ENCODE measurements around the gene CYP4F12.
"Not testable (repeated sequence)": the region's sequence is repeated elsewhere in the genome, so short reads cannot be mapped to it uniquely, and the experiment has no call there.

The CYP4F12 gene

DNA sequence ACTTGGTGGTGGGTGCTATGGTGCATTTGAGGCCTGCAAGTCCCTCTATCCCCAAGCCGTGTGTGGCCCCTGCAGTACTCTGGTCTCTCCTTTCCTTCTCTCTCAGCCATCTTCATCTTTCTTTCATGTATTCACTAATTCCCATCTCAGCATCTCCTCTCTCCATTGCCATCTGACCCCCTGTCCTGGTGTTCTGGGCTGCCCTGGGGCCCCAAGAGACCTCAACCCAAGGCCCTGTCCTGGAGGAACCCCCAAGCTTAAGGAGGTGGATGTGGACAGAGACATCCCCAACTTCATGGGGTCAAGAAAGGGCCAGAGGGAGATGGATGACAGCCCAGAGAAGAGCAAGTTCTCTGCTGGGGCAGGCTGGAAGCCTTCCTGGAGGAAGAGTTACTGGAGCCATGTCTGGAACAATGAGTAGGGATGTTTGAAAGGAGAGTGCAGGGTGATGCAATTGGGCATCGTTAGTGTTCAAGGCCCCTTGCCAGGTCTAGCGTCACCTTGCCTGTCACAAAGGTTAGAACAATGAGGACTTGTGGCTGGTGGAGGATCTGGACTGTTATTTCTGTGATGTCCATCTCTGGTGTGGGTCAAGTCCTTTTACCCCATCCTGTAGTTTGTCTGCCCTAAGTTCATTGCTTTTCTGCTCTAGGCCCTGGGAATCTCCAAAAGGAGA is 28.7 kb upstream of the CYP4F12 start:
- DNase-seq = no peak
- intact Hi-C loops (cut with DNase I) = no loop called here

DNA sequence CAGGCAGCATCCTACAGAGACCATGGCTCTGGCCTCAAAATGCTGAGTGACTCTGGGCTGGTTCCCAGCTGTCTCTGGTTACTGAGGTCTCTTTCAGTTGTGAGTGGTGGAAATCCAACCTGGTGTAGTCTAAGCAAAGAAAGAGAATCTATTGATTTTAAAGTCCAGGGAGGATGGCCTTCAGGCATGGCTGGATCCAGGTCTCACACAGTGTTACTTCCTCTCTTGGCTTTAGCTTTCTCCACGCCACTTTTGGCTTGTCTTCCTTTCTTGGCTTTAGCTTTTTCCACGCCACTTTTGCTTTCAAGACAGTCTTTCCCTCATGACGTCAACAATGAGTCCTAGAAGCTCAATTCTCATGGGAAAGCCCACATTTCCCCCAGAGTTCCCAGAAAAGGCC is 28.1 kb upstream of the CYP4F12 start:
- no peak for DNase-seq

DNA sequence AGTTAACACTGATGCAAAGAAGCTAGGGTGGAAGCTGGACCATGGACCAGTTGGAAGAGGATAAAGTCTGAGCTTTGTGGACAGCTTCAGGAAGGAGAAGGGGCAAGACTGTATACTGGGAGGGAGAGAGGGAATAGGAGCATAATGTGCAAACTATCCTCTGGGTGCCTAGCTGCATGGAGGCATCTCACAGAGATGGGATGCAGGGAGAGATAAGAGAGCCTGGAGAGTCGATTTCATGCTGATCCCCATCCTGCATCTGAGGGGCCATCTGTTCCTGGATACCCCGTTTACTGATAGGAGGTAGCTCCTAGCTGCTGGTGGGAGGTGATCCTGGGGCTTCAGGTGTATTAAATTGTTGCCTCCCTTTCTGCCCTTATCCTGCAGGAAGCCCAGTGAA is 23.4 kb upstream of the CYP4F12 start:
- DNase-seq = no peak
- intact Hi-C loops (cut with DNase I) = no loop called here

More for the DNA sequence above, 28.1 kb upstream of the CYP4F12 start:
- intact Hi-C loops (cut with DNase I) = no loop called here

DNA sequence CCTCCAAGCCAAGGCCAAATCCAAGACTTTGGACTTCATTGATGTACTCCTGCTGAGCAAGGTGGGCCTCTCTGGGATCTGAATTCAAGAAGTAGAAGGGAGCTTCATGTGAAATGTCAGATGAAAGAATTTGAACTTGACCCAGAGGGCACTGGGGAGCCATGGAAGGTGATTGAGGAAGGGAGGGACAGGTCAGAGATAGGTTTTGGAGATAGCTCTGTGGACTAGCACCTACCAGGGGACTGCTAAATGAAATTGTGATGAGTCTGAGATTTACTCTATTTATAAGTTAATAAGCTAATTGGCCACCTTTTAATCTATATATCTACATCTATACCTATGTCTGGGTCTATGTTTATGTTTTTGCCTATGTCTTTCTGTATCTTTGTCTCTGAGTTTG is 22.8 kb upstream of the CYP4F12 start:
- intact Hi-C loops (cut with DNase I); DNase-seq: not testable (repeated sequence)

DNA sequence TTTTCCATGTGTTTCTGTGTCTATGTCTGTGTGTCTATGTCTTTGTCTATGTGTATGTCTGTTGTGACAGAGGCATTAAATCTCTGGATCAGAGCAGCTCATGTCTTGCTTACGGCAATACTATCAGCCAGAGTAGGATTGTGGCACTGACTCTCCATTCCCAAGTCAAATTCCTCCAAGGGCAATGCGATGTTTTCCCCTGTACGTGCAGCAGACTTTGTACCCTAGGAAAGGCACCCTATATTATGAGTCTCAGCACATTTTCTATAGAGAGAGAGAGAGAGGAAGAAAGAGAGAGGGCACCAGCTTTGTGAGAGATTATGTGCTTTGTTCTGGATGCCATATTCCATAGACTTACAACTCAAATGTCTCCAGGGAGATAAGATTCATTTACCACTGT is 21.1 kb upstream of the CYP4F12 start:
- DNase-seq = no peak
- intact Hi-C loops (cut with DNase I) = no loop called here

DNA sequence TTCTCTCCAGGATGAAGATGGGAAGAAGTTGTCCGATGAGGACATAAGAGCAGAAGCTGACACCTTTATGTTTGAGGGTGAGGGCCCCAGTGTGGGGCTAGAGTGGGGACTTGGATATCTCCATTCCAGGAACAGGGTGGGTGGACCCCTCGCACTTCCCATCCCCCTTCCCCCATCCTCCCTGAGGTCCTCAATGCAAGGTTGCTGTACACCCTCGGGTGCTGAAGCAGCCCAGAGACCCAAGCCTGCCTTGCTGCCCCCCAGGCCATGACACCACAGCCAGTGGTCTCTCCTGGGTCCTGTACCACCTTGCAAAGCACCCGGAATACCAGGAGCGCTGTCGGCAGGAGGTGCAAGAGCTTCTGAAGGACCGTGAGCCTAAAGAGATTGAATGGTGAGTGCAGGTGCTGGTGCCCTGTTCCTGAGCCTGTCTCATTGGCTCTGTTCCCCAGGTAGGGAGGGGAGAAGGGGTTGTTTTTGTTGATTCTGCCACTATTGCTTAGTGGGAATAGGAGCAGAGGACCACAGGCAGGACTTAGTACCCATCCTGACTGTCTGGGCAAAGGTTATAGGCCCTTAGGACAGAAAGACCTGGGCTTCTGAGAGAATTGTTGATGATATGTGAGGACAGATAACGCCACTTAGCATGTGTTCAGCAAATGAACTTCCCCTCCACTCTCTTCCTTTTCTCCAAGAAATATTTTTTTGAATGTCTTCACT is 20.2 kb upstream of the CYP4F12 start:
- no peak for DNase-seq
- intact Hi-C loops (cut with DNase I) = no loop called here

DNA sequence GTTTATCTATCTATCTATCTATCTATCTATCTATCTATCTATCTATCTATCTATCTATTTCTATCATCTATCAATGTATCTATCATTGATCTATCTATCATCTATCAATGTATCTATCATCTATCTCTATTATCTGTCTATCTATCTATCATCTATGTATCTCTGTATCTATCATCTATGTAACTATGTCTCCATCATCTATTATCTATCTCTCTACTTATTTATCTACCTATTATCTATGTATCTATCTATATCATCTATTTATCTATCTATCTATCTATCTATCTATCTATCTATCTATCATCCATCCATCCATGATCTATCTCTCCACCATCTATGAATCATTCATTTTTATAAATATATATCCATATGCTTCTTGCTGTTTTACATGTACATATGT is 16.4 kb upstream of the CYP4F12 start:
- no peak for DNase-seq
- intact Hi-C loops (cut with DNase I) = no loop called here

DNA sequence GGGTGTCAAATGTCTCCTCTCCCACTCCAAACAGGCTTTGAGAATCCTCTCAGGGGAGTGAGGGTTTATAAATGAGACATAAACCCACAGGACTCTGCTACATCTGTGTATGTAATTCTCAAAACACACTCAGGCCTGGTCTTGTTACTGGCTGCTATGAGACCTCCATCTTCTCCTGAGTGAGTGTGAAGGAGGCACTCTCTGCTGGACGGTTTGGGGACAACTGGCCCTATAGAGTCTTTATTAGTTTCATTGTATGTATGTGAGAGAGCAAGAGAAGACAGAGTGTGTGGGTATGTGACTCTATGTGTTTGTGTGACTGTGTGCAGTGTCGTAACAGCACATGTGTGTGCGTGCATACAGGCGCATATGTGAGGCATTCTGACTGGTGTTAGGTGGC is 9.6 kb upstream of the CYP4F12 start:
- intact Hi-C loops (cut with DNase I) = no loop called here
- DNase-seq = no peak

DNA sequence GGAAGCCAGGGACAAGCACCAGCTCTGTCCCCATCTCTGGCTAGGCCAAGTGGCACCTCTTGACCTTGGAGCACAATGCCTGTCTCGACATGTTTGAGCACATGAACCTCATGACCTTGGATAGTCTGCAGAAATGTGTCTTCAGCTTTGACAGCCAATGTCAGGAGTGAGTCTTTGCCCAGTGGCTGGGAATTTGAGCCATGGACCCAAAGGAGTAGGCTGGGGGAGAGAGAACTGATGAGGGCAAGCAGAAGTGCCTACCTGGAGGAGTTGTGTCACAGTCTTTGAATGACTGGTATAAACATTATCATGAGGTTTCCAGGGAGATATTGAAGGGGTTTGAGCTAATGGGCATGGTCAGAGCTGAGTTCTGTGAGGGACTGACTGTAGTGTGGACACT is 6.7 kb upstream of the CYP4F12 start:
- DNase-seq = no peak
- intact Hi-C loops (cut with DNase I) = no loop called here

DNA sequence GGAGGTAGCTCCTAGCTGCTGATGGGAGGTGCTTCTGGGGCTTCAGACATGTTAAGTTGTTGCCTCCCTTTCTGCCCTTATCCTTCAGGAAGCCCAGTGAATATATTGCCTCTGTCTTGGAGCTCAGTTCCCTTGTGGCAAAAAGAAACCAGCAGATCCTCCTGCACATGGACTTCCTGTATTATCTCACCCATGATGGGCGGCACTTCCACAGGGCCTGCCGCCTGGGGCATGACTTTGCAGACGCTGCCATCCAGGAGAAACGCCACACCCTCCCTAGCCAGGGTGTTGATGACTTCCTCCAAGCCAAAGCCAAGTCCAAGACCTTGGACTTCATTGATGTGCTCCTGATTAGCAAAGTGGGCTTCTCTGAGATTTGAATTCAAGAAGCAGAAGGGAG is 6.0 kb upstream of the CYP4F12 start:
- intact Hi-C loops (cut with DNase I) = no loop called here
- DNase-seq = no peak

DNA sequence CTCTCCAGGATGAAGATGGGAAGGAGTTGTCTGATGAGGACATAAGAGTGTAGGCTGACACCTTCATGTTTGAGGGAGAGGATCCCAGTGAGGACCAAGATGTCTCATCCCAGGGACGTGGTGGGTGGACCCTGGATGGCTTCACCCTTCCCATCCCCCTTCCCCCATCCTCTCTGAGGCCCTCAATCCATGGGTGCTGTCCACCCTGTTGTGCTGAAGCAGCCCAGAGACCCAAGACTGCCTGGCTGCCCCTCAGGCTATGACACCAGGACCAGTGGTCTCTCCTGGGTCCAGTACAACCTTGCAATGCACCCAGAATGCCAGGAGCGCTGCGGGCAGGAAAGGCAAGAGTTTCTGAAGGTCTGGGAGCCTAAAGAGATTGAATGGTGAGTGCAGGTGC is 3.4 kb upstream of the CYP4F12 start:
- intact Hi-C loops (cut with DNase I) = no loop called here
- no peak for DNase-seq

DNA sequence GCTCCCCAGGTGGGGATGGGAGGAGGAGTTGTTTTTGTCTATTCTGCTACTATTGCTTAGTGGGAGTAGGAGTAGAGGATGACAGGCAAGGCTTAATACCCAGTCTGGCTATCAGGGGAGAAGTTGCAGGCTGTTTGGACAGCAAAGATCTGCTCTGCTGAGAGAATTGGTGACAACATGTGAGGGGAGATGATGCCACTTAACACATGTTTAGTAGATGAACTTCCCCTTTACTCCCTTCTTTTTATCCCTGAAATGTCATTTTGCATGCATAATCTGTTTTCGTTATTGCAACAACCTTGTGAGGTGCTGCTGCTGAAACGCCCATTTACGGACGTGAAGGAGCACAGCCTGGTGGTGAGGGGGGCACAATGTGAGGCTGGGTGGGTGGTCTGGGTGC is 3.0 kb upstream of the CYP4F12 start:
- intact Hi-C loops (cut with DNase I) = no loop called here
- DNase-seq = no peak

DNA sequence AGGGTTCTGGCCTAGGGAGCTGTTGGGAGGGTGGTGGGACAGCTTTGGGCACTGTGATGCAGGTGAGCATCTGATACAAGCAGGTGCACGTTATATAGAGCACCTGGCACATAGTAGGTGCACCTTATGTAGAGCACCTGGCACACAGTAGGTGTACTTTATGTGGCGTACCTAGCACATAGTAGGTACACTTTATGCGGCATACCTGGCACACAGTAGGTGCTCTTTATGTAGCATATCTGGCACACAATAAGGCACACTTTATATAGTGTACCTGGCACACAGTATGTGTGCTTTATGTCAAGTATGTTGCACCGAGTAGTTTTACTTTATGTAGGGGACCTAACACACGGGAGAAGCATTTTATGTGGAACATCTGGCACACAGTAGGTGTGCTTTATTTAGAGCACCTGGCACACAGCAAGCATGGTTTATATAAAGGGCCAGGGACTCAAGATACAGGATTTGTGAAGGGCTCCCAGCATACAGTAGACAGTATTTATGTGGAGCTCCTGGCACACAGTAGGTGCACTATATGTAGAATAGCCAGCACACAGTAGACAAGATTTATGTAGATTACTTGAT is 1.6 kb upstream of the CYP4F12 start:
- intact Hi-C loops (cut with DNase I) = no loop called here

DNA sequence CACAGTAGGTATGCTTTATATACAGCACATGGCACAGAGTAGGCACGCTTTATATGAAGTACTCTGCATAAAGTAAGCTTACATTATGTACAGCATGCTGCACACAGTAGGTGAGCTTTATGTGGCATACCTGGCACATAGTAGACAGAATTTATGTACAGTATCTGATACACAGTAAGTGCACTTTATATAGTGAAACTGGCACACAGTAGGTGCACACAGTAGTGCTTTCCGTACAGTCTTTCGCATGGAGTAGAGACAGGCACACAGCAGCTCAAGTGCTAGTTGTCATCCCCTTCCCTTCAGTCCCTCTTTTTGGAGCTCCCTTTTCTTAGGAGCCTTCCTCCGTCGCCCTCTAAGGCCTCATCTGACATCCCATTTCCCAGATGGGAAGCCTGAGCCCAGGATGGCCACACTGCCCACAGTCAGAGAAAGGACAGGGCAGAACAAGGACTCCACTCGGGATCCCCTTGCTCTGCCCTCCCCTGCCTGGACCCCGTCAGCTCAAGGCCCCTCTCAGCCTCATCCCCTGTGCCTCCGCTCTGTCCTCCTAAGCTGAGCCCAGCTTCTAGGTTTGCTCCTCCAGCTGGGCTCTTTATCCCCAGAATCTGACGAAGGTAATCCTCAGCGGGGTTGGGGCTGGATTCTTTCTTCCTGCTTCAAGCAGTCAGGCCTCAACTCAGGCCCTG is 852 bp upstream of the CYP4F12 start:
- intact Hi-C loops (cut with DNase I) = no loop called here
- DNase-seq = no peak

More for the DNA sequence above, 1.6 kb upstream of the CYP4F12 start:
- DNase-seq = no peak

DNA sequence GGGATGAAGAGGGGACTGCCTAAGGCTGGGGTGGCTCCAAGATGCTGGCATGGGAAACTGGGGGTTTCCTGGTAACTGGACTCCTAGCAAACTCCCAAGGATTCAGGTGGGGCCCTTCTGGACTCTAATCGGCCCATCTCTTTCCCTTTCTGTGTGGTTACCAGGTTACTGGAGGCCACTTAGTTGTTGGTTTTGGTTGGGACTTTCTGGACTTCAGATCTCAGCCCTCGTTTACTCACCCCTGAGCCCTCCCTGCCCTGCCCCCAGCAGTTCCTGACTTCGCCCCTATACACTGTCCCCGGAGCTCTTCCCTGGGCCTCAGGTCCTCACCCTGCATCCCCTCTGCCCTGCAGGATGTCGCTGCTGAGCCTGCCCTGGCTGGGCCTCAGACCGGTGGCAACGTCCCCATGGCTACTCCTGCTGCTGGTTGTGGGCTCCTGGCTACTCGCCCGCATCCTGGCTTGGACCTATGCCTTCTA is 328 bp downstream of the CYP4F12 start:
- DNase-seq = no peak
- intact Hi-C loops (cut with DNase I) = no loop called here

DNA sequence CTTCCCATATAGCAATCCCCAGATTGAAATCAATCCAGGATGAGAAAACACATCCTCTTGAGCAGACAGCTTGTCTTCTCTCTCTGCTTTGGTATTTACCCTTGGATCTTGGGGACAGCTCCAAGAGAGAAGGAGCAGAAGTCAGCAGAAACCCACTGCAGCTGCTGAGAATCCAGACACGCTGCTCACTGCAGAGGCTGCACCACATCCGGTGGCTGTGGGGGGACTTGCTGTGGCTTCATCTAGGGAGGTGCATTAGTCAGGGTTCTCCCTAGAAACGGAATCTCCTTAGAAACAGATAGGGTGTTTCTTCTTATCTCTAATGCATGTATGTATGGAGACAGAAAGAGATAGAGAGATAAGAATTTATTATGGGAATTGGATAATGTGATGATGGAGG is 2.7 kb downstream of the CYP4F12 start:
- DNase-seq = no peak
- intact Hi-C loops (cut with DNase I) = no loop called here

DNA sequence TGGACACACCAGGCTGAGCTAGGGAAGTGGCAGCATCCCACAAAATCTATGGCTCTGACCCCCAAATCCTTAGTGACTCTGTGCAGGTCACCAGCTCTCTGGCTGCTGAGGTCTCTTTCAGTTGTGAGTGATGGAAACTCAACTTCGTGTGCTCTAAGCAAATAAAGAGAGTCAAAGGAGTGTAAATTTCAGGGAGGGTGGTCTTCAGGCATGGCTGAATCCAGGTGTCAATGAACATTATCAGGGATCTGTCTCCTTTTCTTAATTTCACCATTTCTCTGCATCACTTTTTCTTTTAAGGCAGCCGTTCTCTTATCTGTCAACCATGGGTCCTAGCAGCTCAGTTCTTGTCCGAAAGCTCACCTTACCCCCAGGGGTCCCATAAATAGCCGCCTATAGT is 6.2 kb downstream of the CYP4F12 start:
- DNase-seq = no peak
- intact Hi-C loops (cut with DNase I) = no loop called here

DNA sequence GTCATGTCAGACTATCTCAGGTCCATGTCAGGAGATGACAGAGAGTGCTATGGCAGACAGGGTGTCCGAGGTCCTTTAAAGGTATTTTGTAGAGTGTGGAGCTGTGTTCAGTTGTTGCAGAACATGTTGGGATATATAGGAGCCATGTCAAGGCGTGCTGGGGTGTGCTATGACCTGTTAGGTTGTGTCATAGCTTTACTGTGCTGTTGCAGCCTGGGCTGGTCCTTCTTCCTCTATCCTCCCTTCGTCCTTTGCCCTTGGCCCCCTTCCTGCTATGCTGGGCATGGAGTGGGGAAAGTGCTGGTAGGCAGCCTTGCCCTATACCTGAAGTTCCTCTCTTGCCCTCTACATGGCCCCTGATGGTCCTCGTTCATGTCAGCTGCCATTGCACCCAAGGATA is 7.0 kb downstream of the CYP4F12 start:
- DNase-seq; intact Hi-C loops (cut with DNase I): not testable (repeated sequence)

DNA sequence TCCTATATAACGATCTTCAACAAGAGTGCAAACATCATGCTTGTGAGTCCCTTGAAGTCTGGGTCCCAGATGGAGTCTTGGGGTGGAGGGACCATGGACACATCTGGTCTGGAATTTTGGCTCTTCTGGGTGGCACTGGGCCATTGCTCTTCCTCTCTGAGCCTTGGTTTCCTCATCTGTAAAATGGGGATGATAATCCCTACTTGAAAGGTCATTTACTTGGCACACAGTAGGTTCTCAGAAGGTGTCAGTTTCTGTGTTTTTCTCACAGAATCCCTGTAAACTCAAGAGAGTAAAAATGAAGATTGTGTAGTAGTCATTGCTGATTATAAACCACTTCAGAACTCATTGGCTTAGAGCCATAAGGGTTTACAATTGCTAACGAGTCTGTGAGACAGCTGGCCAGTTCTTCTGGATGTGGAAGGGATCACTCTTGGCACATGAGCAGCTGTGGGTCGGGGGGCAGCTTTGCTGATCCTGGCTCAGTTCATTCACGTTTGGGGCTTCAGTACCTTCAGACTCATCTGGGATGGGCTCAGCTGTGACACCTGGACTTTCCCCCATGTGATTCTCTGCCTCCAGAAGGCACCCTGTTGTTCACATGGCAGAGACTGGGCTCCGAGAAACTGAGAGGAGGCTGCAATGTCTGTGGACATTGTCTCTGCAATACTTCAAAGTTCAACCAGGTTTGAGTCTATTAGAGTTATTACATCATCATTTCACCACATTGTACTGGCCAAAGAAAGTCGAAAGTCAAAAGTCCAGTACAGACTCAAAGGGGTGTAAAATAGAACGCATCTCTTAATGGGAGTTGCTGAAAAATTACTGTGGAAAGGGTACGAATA is 7.8 kb downstream of the CYP4F12 start:
- intact Hi-C loops (cut with DNase I) = no loop called here
- DNase-seq = no peak
